Neural crest cell (in vitro differentiated cells): ENCODE data around the gene CHST11. TPM values are rescaled to one million over a fixed set of nuclear protein-coding genes. Genes with fewer than 3 reads are reported as not detected.

Experiments used
- DNase-seq: peaks from one replicate; pipeline ENCODE4 v3.0.0; 2021; ENCODE audit warnings: low read depth, mixed read lengths, low spot score
- H3K27ac Mint-ChIP-seq: one replicate; pipeline ENCODE4 v1.8.0; 2021; ENCODE audit warnings: mild to moderate bottlenecking, mixed read lengths; ENCODE audit not compliant: unreplicated experiment
- H3K27me3 Mint-ChIP-seq: 2 replicates; pipeline ENCODE4 v1.8.0; 2021; ENCODE audit warnings: low read depth, mild to moderate bottlenecking, mixed read lengths
- H3K36me3 Mint-ChIP-seq: 2 replicates; pipeline ENCODE4 v1.8.0; 2021; ENCODE audit warnings: low read depth, mild to moderate bottlenecking, mixed read lengths
- H3K4me1 Mint-ChIP-seq: 2 replicates; pipeline ENCODE4 v1.8.0; 2021; ENCODE audit warnings: mixed read lengths
- H3K4me3 Mint-ChIP-seq: one replicate; pipeline ENCODE4 v1.8.0; 2021; ENCODE audit warnings: mild to moderate bottlenecking, mixed read lengths
- H3K9me3 Mint-ChIP-seq: 2 replicates; pipeline ENCODE4 v1.8.0; 2021; ENCODE audit warnings: mixed read lengths
- total RNA-seq: library from RNA; stranded (reverse); gene quantifications from 2 replicates; pipeline ENCODE4 v1.2.1, GENCODE V29; 2021
- TF ChIP-seq, protein P1 (sequence below): fragments of 200-600 bp; sonication (generic); conservative IDR thresholded peaks from 2 replicates; pipeline ENCODE4 v1.5.0; 2021; ENCODE audit warnings: antibody characterized with exemption, mild to moderate bottlenecking

Gene CHST11
- total RNA-seq, 1 donor from 2014 or later: 10.0 TPM

DNA sequence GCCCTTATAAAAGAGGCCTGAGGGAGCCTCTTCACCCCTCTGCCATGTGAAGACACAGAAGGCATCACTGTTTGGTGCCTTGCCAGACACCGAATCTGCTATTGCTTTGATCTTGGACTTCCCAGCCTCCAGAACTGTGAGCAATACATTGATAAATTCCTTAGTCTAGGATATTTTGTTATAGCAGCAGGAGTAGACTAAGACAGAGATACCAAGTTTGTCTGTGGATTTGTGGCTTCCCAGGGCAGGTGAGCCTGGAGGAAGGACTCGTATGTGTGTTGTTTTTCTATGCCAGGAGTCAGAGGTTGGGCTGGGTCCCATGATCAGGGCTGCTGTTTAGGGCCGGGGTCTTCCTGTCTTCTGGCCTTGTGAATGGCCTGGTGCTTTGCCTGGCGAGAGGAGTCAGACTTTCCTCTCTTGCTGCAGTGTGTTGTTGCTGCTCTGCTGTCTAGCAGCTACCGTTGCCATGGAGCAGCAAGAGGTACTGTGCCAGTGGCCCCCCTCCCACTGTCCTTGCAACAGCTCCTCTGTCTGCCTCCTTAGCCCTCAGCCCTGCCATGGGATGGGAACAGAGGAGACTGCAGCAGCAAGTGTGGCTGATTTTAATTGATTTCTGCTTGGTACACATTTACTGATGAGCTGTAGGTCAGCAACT is 111.2 kb downstream of the CHST11 start:
- peaks cover 2% of the 10 kb centered on the region for H3K9me3 Mint-ChIP-seq
- TF ChIP-seq, protein P1, sequence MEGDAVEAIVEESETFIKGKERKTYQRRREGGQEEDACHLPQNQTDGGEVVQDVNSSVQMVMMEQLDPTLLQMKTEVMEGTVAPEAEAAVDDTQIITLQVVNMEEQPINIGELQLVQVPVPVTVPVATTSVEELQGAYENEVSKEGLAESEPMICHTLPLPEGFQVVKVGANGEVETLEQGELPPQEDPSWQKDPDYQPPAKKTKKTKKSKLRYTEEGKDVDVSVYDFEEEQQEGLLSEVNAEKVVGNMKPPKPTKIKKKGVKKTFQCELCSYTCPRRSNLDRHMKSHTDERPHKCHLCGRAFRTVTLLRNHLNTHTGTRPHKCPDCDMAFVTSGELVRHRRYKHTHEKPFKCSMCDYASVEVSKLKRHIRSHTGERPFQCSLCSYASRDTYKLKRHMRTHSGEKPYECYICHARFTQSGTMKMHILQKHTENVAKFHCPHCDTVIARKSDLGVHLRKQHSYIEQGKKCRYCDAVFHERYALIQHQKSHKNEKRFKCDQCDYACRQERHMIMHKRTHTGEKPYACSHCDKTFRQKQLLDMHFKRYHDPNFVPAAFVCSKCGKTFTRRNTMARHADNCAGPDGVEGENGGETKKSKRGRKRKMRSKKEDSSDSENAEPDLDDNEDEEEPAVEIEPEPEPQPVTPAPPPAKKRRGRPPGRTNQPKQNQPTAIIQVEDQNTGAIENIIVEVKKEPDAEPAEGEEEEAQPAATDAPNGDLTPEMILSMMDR: no peak
- H3K4me3 Mint-ChIP-seq: no peak overlapping the region
- peaks cover 7% of the 10 kb centered on the region for H3K36me3 Mint-ChIP-seq
- H3K4me1 Mint-ChIP-seq: no peaks in the 10 kb centered on the region
- no peak overlapping the region for H3K27ac Mint-ChIP-seq
- no peaks in the 10 kb centered on the region for H3K27me3 Mint-ChIP-seq
- no peak for DNase-seq

DNA sequence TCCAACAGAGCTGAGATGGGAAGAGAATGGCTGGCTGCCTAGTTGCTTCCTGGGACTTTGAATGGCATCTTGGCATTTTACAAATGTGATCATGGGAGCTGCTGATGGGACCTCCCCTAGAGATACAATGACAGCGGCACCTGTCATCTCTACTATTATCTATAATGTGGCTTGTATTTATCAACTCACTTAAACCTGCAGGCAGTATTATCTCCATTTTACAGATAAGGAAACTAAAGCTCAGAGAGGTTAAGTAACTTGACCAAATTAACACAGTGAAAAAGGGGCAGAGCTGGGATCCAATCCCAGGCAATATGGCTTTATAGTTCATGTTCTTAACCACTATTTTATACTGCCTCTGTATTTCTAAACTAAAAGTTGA is 111.7 kb downstream of the CHST11 start:
- Mint-ChIP-seq H3K27me3 (no peaks in the 10 kb centered on the region), H3K4me1 (no peaks in the 10 kb centered on the region), H3K36me3 (peaks cover 7% of the 10 kb centered on the region), H3K9me3 (peaks cover 2% of the 10 kb centered on the region), H3K4me3 (no peak overlapping the region), H3K27ac (no peak overlapping the region)
- TF ChIP-seq, protein P1: no peak
- no peak for DNase-seq

DNA sequence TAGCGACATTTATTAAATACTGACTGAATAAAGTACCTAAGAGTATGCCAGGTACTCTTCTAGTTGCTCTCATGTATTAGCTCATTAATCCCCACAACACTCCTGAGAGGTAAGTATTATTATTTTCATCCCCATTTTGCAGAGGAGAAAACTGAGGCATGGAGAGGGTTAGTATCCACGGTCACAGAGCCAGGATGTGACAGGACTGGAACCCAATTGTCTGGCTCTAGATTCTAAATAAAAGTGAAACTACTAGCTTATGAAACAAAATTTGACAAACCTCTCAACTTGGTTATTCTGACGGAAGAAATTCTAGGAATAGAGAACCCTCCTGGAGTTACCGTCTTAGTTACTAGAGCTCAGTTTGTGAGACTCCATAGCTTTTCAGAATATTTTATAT is 112.2 kb downstream of the CHST11 start:
- H3K4me3 Mint-ChIP-seq: no peak overlapping the region
- no peak overlapping the region for H3K27ac Mint-ChIP-seq
- no peaks in the 10 kb centered on the region for H3K4me1 Mint-ChIP-seq
- H3K27me3 Mint-ChIP-seq: no peaks in the 10 kb centered on the region
- TF ChIP-seq, protein P1: no peak
- H3K9me3 Mint-ChIP-seq: no peaks in the 10 kb centered on the region
- peaks cover 8% of the 10 kb centered on the region for H3K36me3 Mint-ChIP-seq
- DNase-seq: no peak

DNA sequence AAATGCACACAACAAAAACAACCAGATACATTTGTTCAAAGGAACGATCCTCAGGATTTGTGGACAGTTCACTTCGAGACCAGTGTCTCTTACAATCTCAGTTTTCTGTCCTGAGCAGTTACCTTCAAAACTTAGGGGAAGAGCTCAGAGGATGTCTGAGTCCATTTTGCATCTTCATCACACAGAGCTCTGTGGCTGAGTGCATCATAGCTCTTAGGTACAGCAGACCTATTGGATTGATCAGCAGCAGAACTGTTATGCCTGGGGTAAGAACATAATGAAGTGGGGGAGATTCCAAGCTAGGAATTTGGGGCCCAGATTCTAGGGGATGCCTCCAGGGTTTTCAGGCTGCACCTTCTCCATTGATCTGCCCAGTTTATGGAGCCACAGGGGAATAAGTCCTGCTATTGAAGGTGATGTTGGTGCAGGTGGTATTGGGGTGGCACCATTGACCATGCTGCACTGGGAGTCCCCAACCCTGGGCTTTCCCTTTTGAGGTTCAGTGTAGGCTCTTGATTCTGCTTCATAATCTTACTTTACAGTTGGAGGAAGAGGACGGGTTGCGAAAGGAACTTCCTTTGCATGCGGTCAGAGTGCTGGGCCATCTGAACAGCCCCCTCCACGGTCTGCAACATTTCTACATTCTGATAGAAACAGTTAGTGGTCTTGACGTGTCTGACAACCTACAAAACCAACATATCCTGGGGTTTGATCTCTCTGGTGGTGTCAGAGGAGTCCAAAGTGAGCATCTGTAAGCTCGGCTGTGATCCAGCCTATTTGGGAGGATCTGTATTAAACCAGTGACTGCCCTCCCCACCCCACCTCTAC is 112.8 kb downstream of the CHST11 start:
- Mint-ChIP-seq H3K9me3 (no peaks in the 10 kb centered on the region), H3K36me3 (peaks cover 8% of the 10 kb centered on the region), H3K27ac (no peak overlapping the region), H3K27me3 (no peaks in the 10 kb centered on the region), H3K4me1 (no peaks in the 10 kb centered on the region), H3K4me3 (no peak overlapping the region)
- TF ChIP-seq, protein P1: no peak
- DNase-seq: no peak

DNA sequence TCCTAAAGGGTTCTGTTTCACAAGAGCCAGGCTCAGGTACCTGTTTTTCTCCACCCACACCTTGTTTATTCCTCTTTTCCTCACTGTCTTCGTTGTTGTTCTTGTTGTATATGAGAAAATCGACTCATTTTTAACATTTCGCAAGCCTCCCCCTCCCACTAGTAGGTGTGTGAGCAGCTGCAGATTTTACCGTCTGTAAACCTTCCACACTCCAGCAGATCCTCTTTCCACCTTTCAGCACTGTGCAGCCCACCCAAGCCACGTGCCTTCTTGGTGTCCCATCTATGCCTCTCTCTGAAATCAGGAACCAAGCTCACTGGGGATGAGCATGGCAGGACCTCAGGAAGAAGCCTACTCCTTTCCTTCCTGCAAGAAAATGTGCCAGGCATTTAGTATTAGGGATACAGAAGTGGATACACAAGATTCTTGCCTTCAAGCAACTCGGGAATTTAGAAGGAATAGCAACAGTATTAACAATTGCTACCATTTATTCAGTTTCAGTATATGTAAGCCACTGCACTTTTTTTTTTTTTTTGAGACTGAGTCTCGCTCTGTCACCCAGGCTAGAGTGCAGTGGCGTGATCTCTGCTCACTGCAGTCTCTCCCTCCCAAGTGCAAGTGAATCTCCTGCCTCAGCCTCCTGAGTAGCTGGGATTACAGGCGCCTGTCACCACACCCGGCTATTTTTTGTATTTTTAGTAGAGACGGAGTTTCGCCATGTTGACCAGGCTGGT is 113.6 kb downstream of the CHST11 start:
- TF ChIP-seq, protein P1: no peak
- H3K27ac Mint-ChIP-seq: no peak overlapping the region
- H3K36me3 Mint-ChIP-seq: peaks cover 8% of the 10 kb centered on the region
- no peaks in the 10 kb centered on the region for H3K9me3 Mint-ChIP-seq
- no peaks in the 10 kb centered on the region for H3K27me3 Mint-ChIP-seq
- no peak for DNase-seq
- H3K4me1 Mint-ChIP-seq: no peaks in the 10 kb centered on the region
- H3K4me3 Mint-ChIP-seq: no peak overlapping the region
